Activated CD4-positive, CD25-positive, alpha-beta regulatory T cell treated with anti-CD3 and anti-CD28 coated beads, Interleukin-2, amount 50 U/mL, for 72 hours (primary cell): ENCODE measurements around the gene SLC48A1.

Experiments used
- DNase-seq: peaks from one replicate; pipeline ENCODE4 v3.0.0; 2021

SLC48A1 gene

DNA sequence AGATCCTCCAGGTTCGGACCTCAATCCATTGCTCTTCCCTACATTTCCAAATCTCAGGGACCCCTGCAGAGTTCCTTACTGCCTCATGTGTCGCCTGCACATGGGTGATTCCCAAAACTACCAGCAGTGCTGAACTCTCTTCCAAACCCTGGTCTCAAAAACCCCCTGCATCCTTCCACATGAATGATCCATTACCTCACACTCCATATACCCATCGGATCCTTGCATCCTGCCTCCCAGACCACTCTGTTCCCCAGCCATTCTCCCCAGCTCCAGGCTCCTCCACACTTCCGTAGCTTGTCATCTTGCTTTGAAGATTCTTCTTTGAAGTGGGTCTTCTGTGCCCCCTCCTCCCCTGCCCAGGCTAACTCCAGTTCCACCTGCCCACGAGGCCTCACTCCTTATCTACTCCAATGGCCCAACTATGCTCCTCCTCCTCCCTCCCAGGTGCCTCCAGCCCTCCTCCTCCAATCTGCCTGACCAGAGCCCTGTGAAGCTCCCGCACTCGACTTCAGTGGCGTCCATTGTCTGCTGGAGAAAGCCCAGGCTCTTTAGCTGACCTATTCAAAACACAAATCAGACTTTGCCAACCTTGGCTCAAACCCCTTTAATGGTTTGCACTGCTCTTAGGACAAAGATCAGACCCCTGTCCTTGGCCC is 28.1 kb upstream of the SLC48A1 start:
- DNase-seq, result no peak

DNA sequence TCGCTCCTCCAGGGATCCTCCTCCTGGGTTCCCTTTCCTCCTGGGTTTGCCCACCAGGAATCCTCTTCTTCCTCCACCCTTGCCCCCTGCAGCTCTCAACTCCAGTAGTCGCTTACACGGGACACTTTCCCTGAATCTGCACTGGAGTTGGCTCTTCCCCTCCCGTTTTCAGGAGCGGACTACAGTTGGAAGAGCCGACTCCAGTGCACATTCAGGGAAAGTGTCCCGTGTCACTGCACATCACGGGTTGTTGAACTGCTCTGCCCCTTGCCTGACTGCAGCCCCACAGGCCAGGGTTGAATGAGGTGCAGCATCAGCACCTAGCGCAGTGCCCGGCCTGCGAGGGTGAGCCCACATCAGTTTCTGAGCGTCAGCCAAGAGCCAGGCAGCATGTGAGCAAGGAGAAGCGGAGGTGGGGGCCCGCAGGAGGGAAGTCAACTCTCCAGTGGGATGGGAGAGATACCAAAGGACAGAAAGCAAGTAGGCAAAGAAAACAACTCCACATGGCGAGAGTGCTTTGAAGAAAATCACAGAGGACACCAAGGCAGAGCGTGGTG is 27.5 kb upstream of the SLC48A1 start:
- DNase-seq, result no peak

DNA sequence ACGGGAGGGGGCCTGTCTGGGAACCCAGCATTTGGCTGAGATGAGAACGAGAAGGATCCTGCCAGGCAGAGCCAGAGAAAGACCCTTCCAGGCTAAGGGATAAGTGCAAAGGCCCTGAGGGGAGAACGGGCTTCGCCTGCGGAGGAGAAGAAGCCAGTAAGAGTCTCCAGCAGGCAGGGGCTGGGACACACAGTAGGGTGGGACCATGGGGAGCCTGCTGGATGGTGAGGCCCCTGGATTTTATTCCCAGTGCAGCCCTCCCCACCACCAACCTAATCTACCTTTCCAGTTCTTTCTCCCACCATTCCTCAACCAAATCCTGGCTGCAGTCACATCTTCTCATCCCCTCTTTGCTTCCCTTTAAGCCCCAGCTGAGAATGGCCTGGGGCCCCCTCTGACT is 27.0 kb upstream of the SLC48A1 start:
- DNase-seq, result no peak

DNA sequence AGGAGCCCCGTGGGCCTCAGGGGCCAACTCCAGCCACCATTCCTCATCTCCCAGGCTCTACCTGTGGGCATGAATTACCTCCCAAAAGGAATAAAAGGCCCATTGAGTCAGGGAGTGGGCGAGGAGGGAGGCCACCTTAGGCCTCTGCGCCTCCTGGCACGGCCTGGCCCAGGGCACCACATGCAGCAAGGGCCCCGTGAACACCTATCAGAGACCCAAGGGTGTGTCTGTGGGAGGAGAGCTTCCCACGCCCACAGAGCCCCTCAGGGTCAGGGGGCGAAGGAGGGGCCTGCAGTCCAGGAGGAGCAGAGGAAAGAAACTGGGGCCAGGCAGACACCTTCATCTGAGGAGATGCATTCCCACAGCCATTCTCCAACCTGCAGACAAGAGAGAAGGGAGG is 26.5 kb upstream of the SLC48A1 start:
- no peak for DNase-seq

DNA sequence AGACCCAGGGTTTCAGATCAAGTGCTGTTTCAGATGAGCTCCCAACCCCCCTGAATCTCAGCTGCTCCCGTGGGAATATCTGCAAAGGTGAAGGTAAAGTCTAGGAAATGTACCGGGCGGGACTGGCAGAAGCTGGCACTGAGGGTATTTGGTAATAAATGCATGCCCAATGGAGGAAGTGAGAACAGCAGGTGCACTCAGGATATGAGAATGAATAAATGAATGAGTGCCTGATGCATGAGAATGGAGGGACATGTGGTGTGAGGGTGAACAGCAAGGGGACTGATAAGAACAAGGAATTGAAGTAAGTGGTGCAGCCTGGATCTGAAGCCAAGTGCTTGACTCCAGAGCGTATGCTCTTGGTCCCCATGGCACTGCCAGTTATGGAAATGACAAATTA is 25.9 kb upstream of the SLC48A1 start:
- DNase-seq, result no peak

DNA sequence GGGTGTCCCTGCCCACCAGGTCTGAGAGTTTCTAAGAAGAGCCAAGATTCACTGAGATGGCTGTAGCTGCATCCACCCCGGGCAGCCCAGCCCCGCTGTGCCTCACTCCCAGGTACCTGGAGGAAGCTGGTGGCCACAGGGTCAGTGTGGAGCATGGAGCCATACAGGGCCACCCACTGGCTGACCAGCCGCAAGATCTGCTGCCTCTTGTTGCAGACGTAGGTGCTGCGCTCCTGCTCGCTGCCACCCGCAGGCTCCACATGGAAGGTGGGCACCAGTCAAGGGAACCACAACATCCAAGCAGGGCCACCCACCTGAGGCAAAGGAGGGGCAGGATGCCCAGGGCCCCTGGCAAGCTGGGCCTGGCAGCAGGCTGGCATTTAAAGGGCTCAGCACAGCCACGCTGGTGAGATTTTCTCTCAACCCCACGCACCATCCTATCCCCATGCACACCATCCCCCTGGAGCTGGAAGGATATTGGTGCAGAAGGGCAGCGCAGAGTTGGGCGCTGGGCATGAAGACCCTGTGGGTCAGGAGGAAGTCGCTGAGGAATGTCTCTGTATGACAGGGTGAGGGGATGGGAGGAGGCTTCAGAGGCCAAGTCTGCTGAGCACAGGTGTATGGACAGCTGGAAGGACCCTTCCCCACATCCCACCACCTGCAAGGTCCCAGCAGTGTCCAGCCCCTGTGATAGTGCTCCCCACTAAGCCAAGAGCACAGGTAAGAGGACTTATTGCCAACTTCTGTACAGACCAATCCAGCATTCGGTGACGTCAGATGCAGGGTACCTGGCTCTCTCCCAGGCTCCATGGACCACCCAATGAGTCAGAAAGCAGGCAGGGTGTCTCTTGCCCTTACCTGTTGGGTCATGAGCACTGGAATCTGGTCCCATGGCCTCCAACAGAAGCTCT is 25.2 kb upstream of the SLC48A1 start:
- DNase-seq, result no peak

DNA sequence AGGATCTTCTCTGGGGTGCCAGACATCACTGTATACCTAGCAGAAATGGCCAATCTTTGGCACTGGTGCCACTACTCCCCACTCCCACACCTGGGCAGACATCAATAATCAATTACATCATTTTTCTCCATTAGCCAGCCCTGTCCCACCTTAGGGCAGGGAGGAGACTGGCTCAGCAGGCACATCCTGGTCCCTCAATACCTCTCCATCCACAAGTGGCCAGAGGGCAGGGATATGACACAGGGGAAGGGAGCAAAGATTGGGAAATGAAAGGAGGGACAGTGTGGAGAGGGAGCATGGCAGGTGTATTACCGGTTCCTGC is 24.6 kb upstream of the SLC48A1 start:
- DNase-seq, result no peak

DNA sequence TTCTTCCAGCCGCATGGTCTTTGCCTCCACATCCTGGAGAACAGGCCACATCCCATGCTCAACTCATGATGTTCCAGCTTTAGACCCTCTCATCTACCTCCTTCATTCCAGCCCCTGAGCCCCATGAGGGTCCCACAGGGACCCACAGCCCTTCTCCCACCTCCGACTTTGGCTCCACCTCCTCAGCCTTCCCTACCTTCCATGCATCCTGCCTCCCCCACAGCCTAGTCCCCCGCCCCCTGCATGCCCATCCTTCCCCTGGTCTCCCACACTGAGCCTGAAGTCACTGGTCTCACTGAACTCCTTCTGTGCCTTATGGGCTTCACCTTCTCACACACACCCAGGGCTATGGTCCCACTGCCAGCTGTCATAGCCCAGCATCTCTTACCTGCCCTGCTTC is 24.1 kb upstream of the SLC48A1 start:
- no peak for DNase-seq

DNA sequence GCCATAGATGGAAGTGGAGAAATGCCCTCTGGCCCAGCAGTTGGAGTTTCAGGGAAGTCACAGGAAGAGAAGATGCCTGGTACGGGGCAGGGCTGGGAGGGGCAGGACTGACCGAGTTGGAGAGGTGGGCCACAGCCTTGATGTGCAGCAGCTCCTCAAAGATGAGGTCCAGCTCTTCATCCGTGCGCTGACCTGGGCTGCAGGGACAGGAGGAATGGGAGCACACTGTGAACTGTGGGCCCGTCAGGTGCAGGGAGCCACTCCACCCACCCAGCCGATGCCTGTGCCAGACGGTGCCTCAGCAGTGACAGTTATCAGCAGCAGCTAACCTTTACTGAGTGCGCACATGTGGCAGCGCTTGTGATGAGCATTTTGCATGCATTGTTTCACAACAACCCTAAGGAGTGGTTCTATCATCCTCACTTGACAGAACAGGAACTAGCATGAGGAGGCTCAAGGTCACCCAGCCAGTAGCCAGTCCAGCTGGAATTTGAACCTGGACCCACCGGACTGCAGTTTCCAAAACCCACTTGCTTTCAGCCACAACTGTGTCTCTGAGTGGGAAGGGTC is 22.7 kb upstream of the SLC48A1 start:
- no peak for DNase-seq

DNA sequence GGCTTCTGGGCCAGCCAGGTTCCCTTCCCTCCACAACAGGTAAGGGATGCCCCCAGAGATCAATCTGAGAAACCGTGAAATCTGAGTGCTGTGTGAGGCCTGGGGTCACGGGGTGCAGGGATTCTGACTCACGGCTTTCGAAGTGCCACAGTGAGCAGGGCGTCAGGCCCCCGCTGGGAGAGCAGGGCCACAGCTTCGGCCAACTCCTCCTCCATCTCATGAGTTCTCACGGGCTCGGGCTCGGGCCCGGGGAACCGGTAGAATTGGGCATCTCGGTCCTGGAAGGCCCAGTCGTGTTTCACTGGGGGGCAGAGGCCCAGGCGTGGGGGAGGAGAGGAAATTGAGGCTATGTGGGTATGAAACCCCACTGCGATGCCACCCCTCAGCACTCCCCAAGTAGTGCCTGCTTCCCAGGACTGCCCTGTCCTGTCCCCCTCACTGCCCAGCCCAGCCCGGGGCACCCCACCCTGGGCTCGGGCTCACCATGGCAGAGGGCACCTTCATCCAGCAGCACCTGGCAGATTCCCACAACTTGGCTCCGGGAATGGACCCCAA is 22.0 kb upstream of the SLC48A1 start:
- DNase-seq, result no peak

DNA sequence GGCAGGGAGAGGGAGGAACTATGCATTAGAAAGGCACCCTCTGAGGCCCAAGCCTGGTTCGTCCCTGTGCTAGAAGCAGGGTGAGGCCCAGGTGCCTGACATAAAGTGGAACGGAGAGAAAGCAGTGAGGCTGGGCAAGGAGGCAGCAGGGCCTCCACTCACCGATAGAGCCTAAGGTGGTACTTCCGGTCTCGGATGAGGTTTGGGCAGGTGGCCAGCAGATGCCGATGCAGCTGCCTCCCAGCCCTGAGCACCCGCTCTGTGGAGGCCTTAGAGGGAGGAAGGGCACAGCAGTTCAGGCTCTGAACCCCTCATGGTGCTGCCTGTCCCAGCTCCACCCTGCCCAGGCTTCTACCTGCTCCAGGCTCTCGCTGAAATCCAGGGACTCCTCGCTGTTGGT is 21.5 kb upstream of the SLC48A1 start:
- DNase-seq, result no peak

DNA sequence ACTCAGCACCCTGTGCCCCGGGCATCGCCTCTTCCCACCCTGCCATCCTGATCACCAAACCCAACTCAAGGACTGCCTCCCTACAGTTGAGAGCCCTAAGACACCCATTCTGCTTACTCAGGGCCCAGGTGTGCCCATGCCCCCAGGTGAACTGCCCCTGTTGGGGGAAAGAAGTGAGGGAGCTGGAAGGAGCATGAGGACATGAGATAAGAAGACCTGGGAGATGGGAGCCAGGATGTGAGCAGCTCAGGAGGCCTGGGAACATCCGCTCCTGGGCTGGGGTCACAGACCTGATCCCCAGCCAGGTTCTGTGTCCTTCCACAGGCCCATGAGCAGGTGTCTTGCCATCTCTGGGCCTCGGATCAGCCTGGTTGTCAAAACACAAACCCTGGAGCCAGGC is 20.9 kb upstream of the SLC48A1 start:
- DNase-seq, result no peak

DNA sequence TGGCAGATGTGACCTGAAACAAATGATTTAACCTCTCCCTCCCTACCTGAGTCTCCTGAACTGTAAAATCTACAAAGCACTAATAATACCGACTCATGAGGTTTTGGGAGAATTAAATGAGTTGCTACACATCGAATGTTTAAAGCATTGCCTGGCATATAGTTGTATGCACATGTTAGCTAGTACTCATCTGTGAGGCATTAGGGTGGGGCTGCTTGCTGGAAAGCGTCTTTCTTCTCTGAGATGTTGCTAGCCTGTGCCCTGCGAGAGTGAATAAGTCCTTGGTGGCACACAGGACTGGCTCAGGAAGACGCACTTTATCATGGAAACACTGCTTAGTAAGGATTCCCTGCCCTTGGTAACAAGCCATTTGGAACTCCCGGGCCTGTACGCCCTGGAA is 20.5 kb upstream of the SLC48A1 start:
- DNase-seq, result no peak

DNA sequence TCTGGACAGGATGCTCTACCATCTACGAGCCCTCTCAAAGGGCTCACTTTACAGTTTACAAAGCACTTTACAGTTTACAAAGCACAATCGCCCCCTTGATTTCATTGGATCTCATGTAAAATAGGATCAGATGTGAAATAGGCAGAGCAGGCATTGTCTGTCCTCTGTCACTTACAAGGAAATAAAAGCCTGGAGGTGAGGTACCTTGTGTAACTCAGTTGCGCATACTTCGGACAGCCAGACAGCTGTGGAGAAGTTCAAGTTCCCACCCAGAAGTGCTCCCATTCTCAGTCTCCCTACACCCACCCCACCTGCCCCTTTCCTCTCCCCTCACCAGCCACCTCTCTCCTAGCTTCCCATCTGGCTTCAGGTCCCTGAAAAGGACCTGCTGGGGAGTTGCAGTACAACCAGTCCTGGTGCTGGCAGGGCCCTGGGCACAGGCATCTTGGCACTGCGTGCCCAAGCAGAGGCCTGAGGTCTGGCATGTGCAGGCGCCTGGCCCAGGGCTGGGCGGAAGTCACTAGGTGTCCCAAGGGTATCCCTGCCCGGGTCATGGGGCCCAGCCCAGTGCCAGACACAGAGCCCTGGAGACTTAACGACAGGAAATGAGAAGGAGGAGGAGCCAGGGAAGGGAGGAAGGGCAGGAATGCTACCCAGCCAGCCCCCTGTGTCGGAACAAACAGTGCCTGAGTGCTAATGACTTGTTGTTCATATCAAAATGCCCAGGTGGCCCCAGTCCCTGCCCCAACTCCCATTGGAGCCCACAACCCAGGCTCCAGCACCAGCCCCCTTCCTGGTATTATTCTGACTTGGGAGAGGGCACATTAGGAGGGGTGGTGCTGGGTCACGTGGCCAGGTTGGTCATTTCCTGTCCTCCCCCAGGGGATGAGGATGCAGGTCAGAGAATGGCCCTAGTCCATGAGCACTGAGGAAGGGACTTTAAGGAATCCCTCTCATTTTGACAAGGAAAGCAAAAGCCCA is 19.7 kb upstream of the SLC48A1 start:
- no peak for DNase-seq

DNA sequence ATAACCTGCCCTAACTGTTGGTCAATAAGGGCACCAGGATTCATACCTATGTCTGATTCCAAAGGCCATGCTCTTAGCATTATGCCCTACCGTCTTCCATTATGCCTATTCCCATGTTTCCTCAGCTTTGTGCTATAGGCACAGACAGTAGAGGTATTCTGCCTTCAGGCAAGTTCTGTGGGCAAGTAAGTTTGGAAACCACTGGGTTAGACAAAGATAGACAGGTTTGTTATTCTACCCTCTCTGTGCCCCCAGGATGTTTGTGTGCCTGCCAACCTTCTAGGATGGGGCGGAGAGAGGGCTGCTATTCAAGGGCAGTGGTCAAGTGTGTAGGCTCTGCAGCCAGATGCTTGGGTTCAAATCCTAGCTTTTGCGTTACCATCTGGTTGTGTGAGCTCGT is 18.9 kb upstream of the SLC48A1 start:
- DNase-seq, result no peak

DNA sequence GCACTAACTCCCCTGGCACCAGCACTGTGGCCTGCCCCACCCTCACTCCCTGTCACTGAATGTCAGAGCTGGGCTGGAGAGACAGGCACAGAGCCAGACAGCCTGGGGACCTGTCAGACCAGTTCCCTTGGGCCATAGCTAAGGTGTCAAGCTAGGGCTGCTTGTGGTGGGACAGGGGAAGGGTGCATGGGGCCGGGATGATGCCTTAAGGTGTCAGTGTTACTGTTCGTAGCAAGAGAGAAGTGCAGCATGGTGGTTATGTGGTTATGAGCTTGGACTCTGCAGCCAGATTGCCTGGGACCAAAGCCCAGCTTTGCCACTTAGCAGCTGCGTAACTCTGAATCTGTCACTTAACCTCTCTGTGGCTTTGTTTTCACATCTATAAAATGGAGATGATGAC is 18.2 kb upstream of the SLC48A1 start:
- DNase-seq, result no peak

DNA sequence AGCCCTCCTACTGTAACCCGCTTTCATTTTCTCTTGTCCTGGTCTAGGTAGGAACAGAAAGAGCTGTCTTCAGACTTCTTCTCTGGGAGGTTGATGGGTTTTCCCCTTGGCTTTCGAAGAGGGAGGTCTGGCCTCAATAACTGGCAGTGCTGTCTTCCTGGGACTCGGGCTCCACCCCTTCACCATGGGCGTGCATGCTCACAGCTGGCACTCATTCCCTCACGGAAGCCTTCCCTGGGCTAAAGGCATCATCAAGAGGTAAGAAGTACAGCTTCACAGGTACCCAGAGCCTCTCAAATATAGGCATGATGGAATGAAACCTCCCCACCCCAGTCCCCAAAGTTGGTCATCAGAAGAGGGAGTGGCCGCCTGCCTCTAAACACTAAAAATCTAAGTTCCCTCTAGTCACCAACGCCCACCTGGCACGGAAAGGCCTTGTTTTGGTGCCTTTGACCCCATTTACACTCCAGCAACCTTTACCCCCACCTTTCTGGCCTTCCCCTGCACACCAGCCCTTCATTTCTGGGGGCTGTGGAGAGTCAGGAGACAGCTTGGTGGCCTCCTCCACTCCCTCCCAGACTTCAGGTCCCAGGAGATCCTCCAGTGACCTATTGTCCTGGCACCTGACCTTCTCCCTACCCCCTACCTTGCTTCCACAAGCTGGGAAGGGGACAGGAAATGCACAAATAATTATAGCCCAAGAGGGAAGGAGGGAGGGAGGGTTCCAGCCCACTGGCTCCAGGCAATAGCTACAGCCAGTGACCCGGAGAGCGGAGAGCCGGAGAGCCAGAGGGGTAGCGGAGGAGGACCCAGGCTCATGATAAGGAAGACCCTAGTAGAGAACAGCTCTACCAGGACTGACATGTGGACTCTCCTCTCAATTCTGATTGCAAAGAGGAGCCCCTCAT is 17.1 kb upstream of the SLC48A1 start:
- no peak for DNase-seq

DNA sequence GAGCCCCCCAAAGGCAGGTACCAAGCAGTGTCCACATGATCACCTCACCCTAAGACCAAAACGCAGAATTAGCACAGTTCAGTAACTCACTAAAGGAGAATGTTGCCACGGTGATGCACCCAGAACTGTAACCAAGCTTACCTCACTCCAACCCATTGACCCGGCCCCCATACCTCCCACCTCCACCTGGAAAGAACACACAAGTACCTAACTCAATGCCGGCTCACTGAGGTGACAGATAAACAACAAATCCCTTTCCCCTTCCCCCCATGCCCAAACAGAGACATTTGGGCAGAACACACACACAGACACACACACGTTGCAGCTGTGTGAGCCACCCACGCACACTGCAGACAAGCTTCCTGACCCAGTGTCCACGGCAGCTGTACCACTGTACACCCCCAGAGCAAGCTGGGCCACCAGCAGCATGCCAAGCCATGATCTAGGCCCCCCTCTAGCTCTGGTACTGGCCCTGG is 15.6 kb upstream of the SLC48A1 start:
- DNase-seq, result no peak

DNA sequence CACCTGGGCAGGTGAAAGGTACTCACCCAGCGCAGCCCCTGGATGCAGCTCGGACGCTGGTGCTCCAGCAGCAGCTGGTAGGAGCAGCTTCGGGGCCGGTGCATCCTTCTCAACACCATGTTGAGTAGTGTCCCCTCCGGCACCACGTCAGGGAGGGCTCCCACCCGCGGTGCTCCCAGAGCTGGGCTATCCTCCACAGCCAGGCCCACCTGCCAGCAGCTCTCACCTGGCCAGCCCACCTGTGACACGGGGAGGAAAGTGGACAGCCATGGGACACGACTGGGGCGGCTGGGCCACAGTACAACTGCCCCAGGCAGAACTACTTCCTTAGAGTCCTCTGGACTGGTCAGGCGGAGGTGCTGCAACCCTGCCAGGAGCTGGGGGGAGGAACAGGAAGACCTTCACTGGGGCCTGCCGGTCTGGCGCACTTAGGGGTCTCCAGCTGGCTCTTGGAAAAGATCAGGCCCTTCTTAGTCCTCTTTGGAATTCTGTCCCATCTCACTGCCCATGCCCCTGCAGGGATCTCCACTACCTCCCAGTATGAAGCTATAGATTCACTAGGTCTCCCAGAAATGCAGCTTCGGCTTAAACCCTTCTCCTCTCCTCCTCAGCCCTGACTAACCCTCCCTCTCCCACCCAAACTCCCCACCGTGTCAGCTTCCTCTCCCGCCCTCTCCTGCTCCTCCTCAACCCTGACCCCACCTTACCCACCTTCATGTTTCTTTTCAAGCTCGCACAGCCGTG is 15.0 kb upstream of the SLC48A1 start:
- DNase-seq, result no peak

DNA sequence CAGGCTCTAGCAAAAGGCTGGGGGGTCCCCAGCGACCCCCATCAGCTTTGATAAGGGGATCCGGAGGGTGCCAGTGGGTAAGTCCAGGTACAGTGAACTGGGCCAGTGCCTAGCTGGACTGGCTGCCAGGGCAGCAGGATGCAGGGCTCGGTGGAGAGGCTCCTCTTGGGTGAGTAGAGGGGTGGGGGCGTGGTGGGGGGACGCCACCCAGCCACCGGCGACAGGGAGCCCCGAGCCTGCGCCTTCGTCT is 14.5 kb upstream of the SLC48A1 start:
- DNase-seq, result no peak
